HL-60 (cell line): ENCODE results near the gene TAPT1.
"Not testable (repeated sequence)": the region's sequence is repeated elsewhere in the genome, so short reads cannot be mapped to it uniquely, and the experiment has no call there.

Experiments used
- DNase-seq, 2 experiments: peaks; one replicate each; pipeline ENCODE4 v3.0.0-alpha.2; 2010 to 2020; ENCODE audit warnings: low read depth in 1 of 2, low spot score in 1 of 2
- H3K27ac ChIP-seq: fragments of 250-450 bp; sonication (Bioruptor Pico); replicated peaks from 2 replicates; pipeline ENCODE4 v1.5.1; 2020; ENCODE audit warnings: mild to moderate bottlenecking, moderate library complexity
- H3K27me3 ChIP-seq: fragments of 250-450 bp; sonication (Bioruptor Pico); 2 replicates; pipeline ENCODE4 v1.5.1; 2021; ENCODE audit warnings: mild to moderate bottlenecking, moderate library complexity; ENCODE audit not compliant: insufficient read depth, poor library complexity, severe bottlenecking
- H3K4me3 ChIP-seq: replicated peaks from 2 replicates; pipeline ENCODE4 v1.5.1; 2011; ENCODE audit warnings: mild to moderate bottlenecking, control low read depth, low read length; ENCODE audit not compliant: insufficient read depth
- CTCF ChIP-seq: IDR thresholded peaks from one replicate; pipeline ENCODE4 v1.5.1; 2011; ENCODE audit warnings: low read length, control low read depth, inconsistent platforms; ENCODE audit not compliant: insufficient read depth
- GABPA ChIP-seq: IDR thresholded peaks from 2 replicates; pipeline ENCODE4 v1.6.1; 2012; ENCODE audit warnings: low read depth
- POLR2AphosphoS5 ChIP-seq: IDR thresholded peaks from 2 replicates; pipeline ENCODE4 v1.6.1; 2012; ENCODE audit warnings: low read depth
- REST ChIP-seq: IDR thresholded peaks from 2 replicates; pipeline ENCODE4 v1.6.1; 2012; ENCODE audit warnings: low read depth; ENCODE audit not compliant: insufficient replicate concordance
- SPI1 ChIP-seq: IDR thresholded peaks from 2 replicates; pipeline ENCODE4 v1.6.1; 2012; ENCODE audit warnings: low read depth, mild to moderate bottlenecking, borderline replicate concordance
- long read RNA-seq: library from polyadenylated mRNA; unstranded; transcript quantifications from one replicate; pipeline ENCODE4 v2.0.0, GENCODE V29; 2020

TAPT1 gene
- long read RNA-seq, full-length matches to known transcripts: 1 of 9 reads
- long read RNA-seq, partial matches to known transcripts: 3 of 9 reads
- long read RNA-seq, other reads (novel, unspliced or antisense): 5 of 9 reads

GRCh38 chr4:16225863-16226815 is at the start of gene TAPT1:
TSS of gene TAPT1 (minus strand) at chr4:16226471. CDS start at chr4:16226457, 14 bp downstream.
- peak in 1 of 2 experiments; percentile 66 for DNase-seq
- peak within 1 kb of the TSS; percentile 91 for H3K27ac ChIP-seq
- TF ChIP-seq POLR2AphosphoS5 (peak; percentile 64), SPI1 (no peak)

GRCh38 chr4:16271411-16271810 is 45.1 kb upstream of the TAPT1 start:
- no peak overlapping the region for H3K4me3 ChIP-seq
- H3K27me3 ChIP-seq: no peaks in the 10 kb centered on the region
- peak overlapping the region; percentile 71 for H3K27ac ChIP-seq
- no peak for DNase-seq
- TF ChIP-seq POLR2AphosphoS5 (no peak), GABPA (no peak), CTCF (no peak), SPI1 (no peak), REST (no peak)

More at GRCh38 chr4:16225863-16226815, at the start of gene TAPT1:
- Histone ChIP-seq H3K27me3 (no peaks in the 10 kb centered on the region), H3K4me3 (peak within 1 kb of the TSS; percentile 73)

- TF ChIP-seq SPI1 (peak; percentile 94), REST (no peak)
- DNase-seq: peak; percentile 47 to 59
- H3K4me3 ChIP-seq: no peak overlapping the region
- no peaks in the 10 kb centered on the region for H3K27me3 ChIP-seq
- H3K27ac ChIP-seq: peak overlapping the region; percentile 71
Observed at GRCh38 chr4:16270454-16271328, 44.4 kb upstream of the TAPT1 start.

- not testable (repeated sequence) for H3K27me3 ChIP-seq, H3K4me3 ChIP-seq
- TF ChIP-seq GABPA (0 out of 2 replicates have a peak, but pooled peaks have one; percentile 4), SPI1 (peak; percentile 66; the same call in 1 of the 2 replicates), POLR2AphosphoS5 (peak; percentile 57; the same call in 1 of the 2 replicates)
- H3K27ac ChIP-seq: peak overlapping the region; percentile 71
- peak; percentile 77 to 90 for DNase-seq
Observed at GRCh38 chr4:16269742-16270453, 43.6 kb upstream of the TAPT1 start.
